Measurements from ENCODE around the gene CRACR2B. TPM values are rescaled to one million over a fixed set of nuclear protein-coding genes. Genes with fewer than 3 reads are reported as not detected.
A peak's percentile ranks its signal among the peaks of the same experiment; 100 is the strongest.

The CRACR2B gene
- total and polyA plus RNA-seq, 2 of the 8 experiments (the other 6 are each of a cell fraction or from before 2014, with no cell fraction given), result 18.2 to 26.4 TPM

GRCh38 chr11:854601-855329 lies 27.0 kb downstream of the CRACR2B start:
- Histone ChIP-seq H3K23me2 (ENCODE audit: low read depth, low read length) (peaks cover 13% of the 10 kb centered on the region; the same call in 1 of the 2 replicates), H4K5ac (ENCODE audit: insufficient read length, low read depth, low read length) (no peak overlapping the region), H3K27me3 (replicated peaks in 1 of 4; ENCODE audit: control insufficient read depth in 3 of 4, extremely low read depth in 1 of 4, insufficient read depth in 3 of 4, low read length in 3 of 4) (peaks cover 0 to 2% (median under 1%) of the 10 kb centered on the region in 4 experiments; a peak in 3 of 7 replicates), H2BK120ac (replicated peaks; ENCODE audit: low read depth, low read length) (no peak overlapping the region), H3K79me2 (ENCODE audit: control insufficient read depth in 1 of 2, insufficient read depth in 2 of 2, low read length in 2 of 2) (no peaks in the 10 kb centered on the region; a peak in 1 of 4 replicates), H2BK15ac (ENCODE audit: low read length) (0 out of 2 replicates have a peak overlapping the region, but pooled peaks have one; percentile 46), H3K14ac (ENCODE audit: insufficient read length) (no peak overlapping the region), H3K4me2 (ENCODE audit: insufficient read depth in 1 of 2, low read depth in 2 of 2, low read length in 2 of 2) (no peak overlapping the region), H3K4me1 (replicated peaks in 1 of 4; ENCODE audit: control insufficient read depth in 3 of 4, insufficient read depth in 4 of 4, low read length in 3 of 4) (peaks cover 0 to 22% (median 18%) of the 10 kb centered on the region in 4 experiments; a peak in 6 of 7 replicates), H3K18ac (ENCODE audit: extremely low read depth, low read length) (no peak overlapping the region), H3K36me3 (ENCODE audit: control insufficient read depth in 2 of 4, insufficient read depth in 4 of 4, low read length in 3 of 4) (no peaks in the 10 kb centered on the region), H3K9ac (replicated peaks in 1 of 4; ENCODE audit: extremely low read depth in 1 of 4, low read depth in 3 of 4, low read length in 3 of 4) (no peak overlapping the region), H3K4me3 (ENCODE audit: extremely low read depth in 1 of 4, insufficient read depth in 2 of 4, low read depth in 3 of 4, low read length in 4 of 4) (no peak overlapping the region), H3K56ac (replicated peaks; ENCODE audit: insufficient read length, low read depth, low read length) (no peak overlapping the region), H2AK5ac (ENCODE audit: low read depth, low read length) (no peak overlapping the region), H2AFZ (ENCODE audit: low read length) (no peak overlapping the region), H3K9me3 (ENCODE audit: insufficient read depth in 2 of 2, low read depth in 1 of 2, low read length in 1 of 2) (no peaks in the 10 kb centered on the region), H3K23ac (ENCODE audit: insufficient read length) (no peak overlapping the region), H3K27ac (ENCODE audit: low read depth, low read length) (no peak overlapping the region), H3K4ac (replicated peaks; ENCODE audit: insufficient read length, low read depth, low read length) (no peak overlapping the region), H4K91ac (replicated peaks; ENCODE audit: insufficient read length, low read length) (no peak overlapping the region), H3K79me1 (ENCODE audit: low read depth, low read length) (peaks cover 5% of the 10 kb centered on the region), H2BK5ac (ENCODE audit: low read depth, low read length) (no peak overlapping the region), H4K8ac (ENCODE audit: extremely low read depth, insufficient read depth, low read length) (no peak overlapping the region), H2BK20ac (ENCODE audit: low read length) (no peak overlapping the region), H2BK12ac (ENCODE audit: low read depth, low read length) (no peak overlapping the region), H4K20me1 (replicated peaks in 1 of 2; ENCODE audit: control insufficient read depth in 1 of 2, insufficient read depth in 2 of 2, low read length in 2 of 2) (peaks cover 24 to 56% of the 10 kb centered on the region in 2 experiments)
- DNase-seq (ENCODE audit: low read depth in 1 of 2, low spot score in 2 of 2), result no peak
- FAIRE-seq, result no peak
- TF ChIP-seq POLR2A (IDR thresholded peaks at IDR 0.05; ENCODE audit: control extremely low read depth in 1 of 2, low read depth in 2 of 2, low read length in 2 of 2), result no peak
- no peak for TF ChIP-seq FOSL1 (IDR thresholded peaks at IDR 0.05; ENCODE audit: insufficient read depth, low read depth, low read length)
- TF ChIP-seq JUN (IDR thresholded peaks at IDR 0.05; ENCODE audit: low read depth, low read length), result no peak
- no peak for TF ChIP-seq TAF1 (IDR thresholded peaks at IDR 0.05; ENCODE audit: low read depth, low read length)
- TF ChIP-seq CBX5 (IDR thresholded peaks at IDR 0.05; ENCODE audit: low read depth, low read length), result no peak
- TF ChIP-seq RFX5 (IDR thresholded peaks at IDR 0.05; ENCODE audit: borderline replicate concordance, low read depth, low read length), result no peak
- TF ChIP-seq NRF1 (IDR thresholded peaks at IDR 0.05; ENCODE audit: low read depth, low read length), result no peak
- TF ChIP-seq POLR2AphosphoS5 (IDR thresholded peaks at IDR 0.05; ENCODE audit: low read depth, low read length), result no peak
- TF ChIP-seq KDM4A (IDR thresholded peaks at IDR 0.05; ENCODE audit: low read depth, low read length, severe bottlenecking), result no peak
- ChIA-PET CTCF (ENCODE audit: partially characterized antibody) (interaction anchor here (0.6 to 10.5 kb wide), 10 partner anchors 9 to 196 kb away, joined by 3 to 74 read pairs (median 4); partner anchors contain the start of gene TSPAN4), POLR2A (ENCODE audit: partially characterized antibody) (interaction anchor here (0.8 to 13.8 kb wide), 7 partner anchors 9 to 39 kb away, joined by 3 to 234 read pairs (median 8); partner anchors contain the start of genes CD151, POLR2L and TSPAN4)
- 94% methylated on average over 15 of the region's 20 CpGs; no CpG with 5 or more reads in 1 of the 2 experiments for WGBS, 2 experiments (ENCODE audit: extremely low coverage in 1 of 2, insufficient coverage in 1 of 2, insufficient read length in 1 of 2, insufficient replicate concordance in 2 of 2, low coverage in 1 of 2, low lambda C conversion rate in 2 of 2, missing lambda C conversion rate in 1 of 2)

All from H1 (cell line).